HL-60 (cell line): ENCODE measurements around the gene HOXB8.

Experiments
- DNase-seq, 2 experiments: peaks; one replicate each; pipeline ENCODE4 v3.0.0-alpha.2; 2010 to 2020; ENCODE audit warnings: low read depth in 1 of 2, low spot score in 1 of 2
- H3K27ac ChIP-seq: fragments of 250-450 bp; sonication (Bioruptor Pico); replicated peaks from 2 replicates; pipeline ENCODE4 v1.5.1; 2020; ENCODE audit warnings: mild to moderate bottlenecking, moderate library complexity
- H3K27me3 ChIP-seq: fragments of 250-450 bp; sonication (Bioruptor Pico); 2 replicates; pipeline ENCODE4 v1.5.1; 2021; ENCODE audit warnings: mild to moderate bottlenecking, moderate library complexity; ENCODE audit not compliant: insufficient read depth, poor library complexity, severe bottlenecking
- H3K4me3 ChIP-seq: replicated peaks from 2 replicates; pipeline ENCODE4 v1.5.1; 2011; ENCODE audit warnings: mild to moderate bottlenecking, control low read depth, low read length; ENCODE audit not compliant: insufficient read depth
- GABPA ChIP-seq: IDR thresholded peaks from 2 replicates; pipeline ENCODE4 v1.6.1; 2012; ENCODE audit warnings: low read depth
- POLR2AphosphoS5 ChIP-seq: IDR thresholded peaks from 2 replicates; pipeline ENCODE4 v1.6.1; 2012; ENCODE audit warnings: low read depth
- SPI1 ChIP-seq: IDR thresholded peaks from 2 replicates; pipeline ENCODE4 v1.6.1; 2012; ENCODE audit warnings: low read depth, mild to moderate bottlenecking, borderline replicate concordance
- TF ChIP-seq, protein P1 (sequence below): IDR thresholded peaks from 2 replicates; pipeline ENCODE4 v1.6.1; 2012; ENCODE audit warnings: low read depth; ENCODE audit not compliant: insufficient replicate concordance
- TF ChIP-seq, protein P2 (sequence below): IDR thresholded peaks from one replicate; pipeline ENCODE4 v1.5.1; 2011; ENCODE audit warnings: low read length, control low read depth, inconsistent platforms; ENCODE audit not compliant: insufficient read depth

HOXB8 gene

DNA sequence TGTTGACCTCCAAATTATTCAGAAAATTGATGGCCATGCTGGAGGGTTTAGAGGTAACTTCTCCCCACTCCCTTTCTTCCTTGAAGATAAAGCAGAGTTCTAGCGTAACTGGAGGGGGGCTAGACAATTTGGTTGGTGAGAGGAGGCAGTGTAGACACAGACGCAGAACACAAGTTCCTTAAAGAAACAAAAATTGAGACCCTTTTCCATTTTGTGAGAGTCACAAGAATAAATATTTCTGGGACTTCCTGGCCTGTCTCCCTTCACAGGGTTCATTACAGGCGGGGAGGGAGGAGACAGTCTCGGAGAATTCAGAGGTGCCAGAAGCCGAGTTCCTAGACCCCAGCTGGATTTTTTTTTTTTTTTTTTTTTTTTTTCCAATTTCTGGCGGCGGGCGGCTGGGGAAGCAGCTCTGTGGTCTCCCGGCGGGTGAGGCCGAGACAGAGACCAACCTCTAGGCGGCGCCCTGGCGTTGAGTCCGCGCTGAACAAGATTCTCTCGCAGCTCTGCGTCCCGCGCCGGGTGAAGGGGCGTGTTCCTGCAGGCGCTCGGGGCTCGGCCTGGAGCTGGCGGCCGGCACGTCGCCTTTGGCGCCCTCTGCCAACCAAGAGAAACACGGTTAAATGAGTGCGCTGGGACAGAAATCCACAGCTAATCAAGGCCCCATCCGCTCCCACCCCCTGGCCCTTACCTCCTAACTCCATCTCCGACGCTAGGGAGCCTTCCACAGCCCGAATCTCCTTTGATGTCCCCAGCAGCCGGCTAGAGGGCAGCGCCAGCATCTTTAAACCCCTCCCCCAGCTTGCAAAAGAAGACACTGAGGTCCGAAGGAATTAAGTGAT lies 21.3 kb upstream of the HOXB8 start:
- no peak overlapping the region for H3K4me3 ChIP-seq
- TF ChIP-seq SPI1: no peak
- no peak for TF ChIP-seq POLR2AphosphoS5
- TF ChIP-seq, protein P1, sequence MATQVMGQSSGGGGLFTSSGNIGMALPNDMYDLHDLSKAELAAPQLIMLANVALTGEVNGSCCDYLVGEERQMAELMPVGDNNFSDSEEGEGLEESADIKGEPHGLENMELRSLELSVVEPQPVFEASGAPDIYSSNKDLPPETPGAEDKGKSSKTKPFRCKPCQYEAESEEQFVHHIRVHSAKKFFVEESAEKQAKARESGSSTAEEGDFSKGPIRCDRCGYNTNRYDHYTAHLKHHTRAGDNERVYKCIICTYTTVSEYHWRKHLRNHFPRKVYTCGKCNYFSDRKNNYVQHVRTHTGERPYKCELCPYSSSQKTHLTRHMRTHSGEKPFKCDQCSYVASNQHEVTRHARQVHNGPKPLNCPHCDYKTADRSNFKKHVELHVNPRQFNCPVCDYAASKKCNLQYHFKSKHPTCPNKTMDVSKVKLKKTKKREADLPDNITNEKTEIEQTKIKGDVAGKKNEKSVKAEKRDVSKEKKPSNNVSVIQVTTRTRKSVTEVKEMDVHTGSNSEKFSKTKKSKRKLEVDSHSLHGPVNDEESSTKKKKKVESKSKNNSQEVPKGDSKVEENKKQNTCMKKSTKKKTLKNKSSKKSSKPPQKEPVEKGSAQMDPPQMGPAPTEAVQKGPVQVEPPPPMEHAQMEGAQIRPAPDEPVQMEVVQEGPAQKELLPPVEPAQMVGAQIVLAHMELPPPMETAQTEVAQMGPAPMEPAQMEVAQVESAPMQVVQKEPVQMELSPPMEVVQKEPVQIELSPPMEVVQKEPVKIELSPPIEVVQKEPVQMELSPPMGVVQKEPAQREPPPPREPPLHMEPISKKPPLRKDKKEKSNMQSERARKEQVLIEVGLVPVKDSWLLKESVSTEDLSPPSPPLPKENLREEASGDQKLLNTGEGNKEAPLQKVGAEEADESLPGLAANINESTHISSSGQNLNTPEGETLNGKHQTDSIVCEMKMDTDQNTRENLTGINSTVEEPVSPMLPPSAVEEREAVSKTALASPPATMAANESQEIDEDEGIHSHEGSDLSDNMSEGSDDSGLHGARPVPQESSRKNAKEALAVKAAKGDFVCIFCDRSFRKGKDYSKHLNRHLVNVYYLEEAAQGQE: no peak
- TF ChIP-seq, protein P2, sequence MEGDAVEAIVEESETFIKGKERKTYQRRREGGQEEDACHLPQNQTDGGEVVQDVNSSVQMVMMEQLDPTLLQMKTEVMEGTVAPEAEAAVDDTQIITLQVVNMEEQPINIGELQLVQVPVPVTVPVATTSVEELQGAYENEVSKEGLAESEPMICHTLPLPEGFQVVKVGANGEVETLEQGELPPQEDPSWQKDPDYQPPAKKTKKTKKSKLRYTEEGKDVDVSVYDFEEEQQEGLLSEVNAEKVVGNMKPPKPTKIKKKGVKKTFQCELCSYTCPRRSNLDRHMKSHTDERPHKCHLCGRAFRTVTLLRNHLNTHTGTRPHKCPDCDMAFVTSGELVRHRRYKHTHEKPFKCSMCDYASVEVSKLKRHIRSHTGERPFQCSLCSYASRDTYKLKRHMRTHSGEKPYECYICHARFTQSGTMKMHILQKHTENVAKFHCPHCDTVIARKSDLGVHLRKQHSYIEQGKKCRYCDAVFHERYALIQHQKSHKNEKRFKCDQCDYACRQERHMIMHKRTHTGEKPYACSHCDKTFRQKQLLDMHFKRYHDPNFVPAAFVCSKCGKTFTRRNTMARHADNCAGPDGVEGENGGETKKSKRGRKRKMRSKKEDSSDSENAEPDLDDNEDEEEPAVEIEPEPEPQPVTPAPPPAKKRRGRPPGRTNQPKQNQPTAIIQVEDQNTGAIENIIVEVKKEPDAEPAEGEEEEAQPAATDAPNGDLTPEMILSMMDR: peak; percentile 9
- TF ChIP-seq GABPA: no peak
- DNase-seq: peak; percentile 37 to 70
- peaks cover 77% of the 10 kb centered on the region for H3K27me3 ChIP-seq
- no peak overlapping the region for H3K27ac ChIP-seq

DNA sequence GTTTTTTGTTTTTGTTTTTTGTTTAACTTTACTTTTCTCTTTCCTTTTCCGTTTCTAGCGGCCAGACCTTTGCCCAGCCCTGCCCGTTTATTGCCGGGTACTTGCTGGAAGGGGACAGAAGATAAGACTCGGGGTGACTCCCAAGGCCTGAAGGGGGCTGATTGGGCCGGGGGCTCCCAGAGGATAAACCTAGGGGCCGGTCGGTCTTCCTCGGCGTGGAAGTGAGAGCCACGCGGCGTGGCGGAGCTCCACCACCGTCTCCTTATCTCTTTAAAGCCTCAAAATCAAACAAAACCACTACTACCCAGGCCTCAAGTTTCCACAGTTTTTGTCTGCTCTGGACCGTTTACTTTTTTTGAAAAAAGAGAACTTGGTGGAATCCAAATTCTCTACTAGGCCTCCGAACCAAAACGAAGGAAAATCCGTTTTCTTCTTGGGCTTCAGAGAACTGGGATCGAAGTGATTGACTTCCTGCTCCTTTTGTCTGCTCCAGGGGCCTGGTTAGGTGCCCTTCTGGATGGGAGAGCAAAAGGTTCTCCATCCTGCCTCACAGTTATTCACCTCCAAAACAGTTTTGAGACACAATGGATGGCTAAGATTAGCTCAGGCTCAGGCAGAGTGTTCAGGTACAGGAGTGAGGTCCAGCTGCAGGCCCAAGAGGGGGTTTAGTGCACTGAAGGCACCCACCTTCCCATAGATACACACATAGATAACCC lies 19.6 kb upstream of the HOXB8 start:
- TF ChIP-seq GABPA (no peak), SPI1 (no peak), POLR2AphosphoS5 (no peak)
- TF ChIP-seq, protein P1: no peak
- TF ChIP-seq, protein P2: no peak
- no peak for DNase-seq
- Histone ChIP-seq H3K4me3 (no peak overlapping the region), H3K27ac (no peak overlapping the region), H3K27me3 (peaks cover 76% of the 10 kb centered on the region)

DNA sequence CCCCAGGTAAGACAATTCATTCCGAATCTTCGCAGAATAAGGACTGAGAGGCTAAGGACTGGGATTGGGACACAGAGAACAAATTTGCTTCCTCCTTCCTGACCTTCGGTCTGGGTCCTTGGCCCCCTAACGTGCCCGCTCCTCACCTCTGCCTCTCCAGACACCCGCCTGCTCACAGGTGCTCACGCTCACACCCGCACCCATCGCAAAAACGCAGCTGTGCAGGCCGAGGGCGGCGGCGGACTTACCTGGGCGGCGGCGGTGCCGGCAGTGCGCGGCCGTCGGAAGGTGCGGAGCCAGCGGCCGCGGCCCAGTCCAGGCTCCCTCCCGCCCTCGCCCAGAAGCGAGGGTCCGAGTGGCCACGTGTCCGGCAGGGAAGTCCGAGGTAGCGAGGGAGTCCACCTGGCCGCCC lies 18.2 kb upstream of the HOXB8 start:
- no peak for DNase-seq
- Histone ChIP-seq H3K27ac (no peak overlapping the region), H3K4me3 (no peak overlapping the region), H3K27me3 (peaks cover 85% of the 10 kb centered on the region)
- TF ChIP-seq, protein P2: no peak
- TF ChIP-seq SPI1 (no peak), POLR2AphosphoS5 (no peak), GABPA (no peak)
- TF ChIP-seq, protein P1: no peak
